SKM-1 (cell line): ENCODE data around the gene WDSUB1.

Source experiments
- DNase-seq: peaks from one replicate; lab custom pipeline; 2025; ENCODE audit not compliant: unreplicated experiment; lab: John Stamatoyannopoulos, UW

Gene WDSUB1

GRCh38 chr2:159199761-159200465 lies 86.6 kb downstream of the WDSUB1 start:
- no peak for DNase-seq

GRCh38 chr2:159199236-159199635 lies 87.3 kb downstream of the WDSUB1 start:
- no peak for DNase-seq

GRCh38 chr2:159196393-159196925 lies 90.0 kb downstream of the WDSUB1 start:
- no peak for DNase-seq

GRCh38 chr2:159195697-159196096 lies 90.8 kb downstream of the WDSUB1 start:
- DNase-seq, result no peak

- DNase-seq, result no peak
These were observed 92.3 kb downstream of the WDSUB1 start for GRCh38 chr2:159194241-159194640.

GRCh38 chr2:159193791-159194190 lies 92.7 kb downstream of the WDSUB1 start:
- DNase-seq, result no peak

- DNase-seq, result no peak
These were observed 94.1 kb downstream of the WDSUB1 start for GRCh38 chr2:159192371-159192918.

GRCh38 chr2:159188449-159188848 lies 98.1 kb downstream of the WDSUB1 start:
- DNase-seq, result no peak

- no peak for DNase-seq
These were observed 99.4 kb downstream of the WDSUB1 start for GRCh38 chr2:159187106-159187505.

- DNase-seq, result no peak
These were observed 100.0 kb downstream of the WDSUB1 start for GRCh38 chr2:159186462-159186861.
